ENCODE results near the gene ADAMTS12.

- TF ChIP-seq, protein P1, sequence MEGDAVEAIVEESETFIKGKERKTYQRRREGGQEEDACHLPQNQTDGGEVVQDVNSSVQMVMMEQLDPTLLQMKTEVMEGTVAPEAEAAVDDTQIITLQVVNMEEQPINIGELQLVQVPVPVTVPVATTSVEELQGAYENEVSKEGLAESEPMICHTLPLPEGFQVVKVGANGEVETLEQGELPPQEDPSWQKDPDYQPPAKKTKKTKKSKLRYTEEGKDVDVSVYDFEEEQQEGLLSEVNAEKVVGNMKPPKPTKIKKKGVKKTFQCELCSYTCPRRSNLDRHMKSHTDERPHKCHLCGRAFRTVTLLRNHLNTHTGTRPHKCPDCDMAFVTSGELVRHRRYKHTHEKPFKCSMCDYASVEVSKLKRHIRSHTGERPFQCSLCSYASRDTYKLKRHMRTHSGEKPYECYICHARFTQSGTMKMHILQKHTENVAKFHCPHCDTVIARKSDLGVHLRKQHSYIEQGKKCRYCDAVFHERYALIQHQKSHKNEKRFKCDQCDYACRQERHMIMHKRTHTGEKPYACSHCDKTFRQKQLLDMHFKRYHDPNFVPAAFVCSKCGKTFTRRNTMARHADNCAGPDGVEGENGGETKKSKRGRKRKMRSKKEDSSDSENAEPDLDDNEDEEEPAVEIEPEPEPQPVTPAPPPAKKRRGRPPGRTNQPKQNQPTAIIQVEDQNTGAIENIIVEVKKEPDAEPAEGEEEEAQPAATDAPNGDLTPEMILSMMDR (optimal IDR thresholded peaks at IDR 0.05 in 1 of 3, IDR thresholded peaks at IDR 0.05 in 1 of 3, conservative IDR thresholded peaks at IDR 0.05 in 1 of 3; ENCODE audit: extremely low read depth in 1 of 3, insufficient read depth in 2 of 3, low read length in 3 of 3) = no peak
- no peak for TF ChIP-seq EZH2 (IDR thresholded peaks at IDR 0.05; ENCODE audit: low read length)
Measured at GRCh38 chr5:33684496-33685159, 207.2 kb downstream of the ADAMTS12 start.
